ENCODE data around the gene DISC1.

DNA sequence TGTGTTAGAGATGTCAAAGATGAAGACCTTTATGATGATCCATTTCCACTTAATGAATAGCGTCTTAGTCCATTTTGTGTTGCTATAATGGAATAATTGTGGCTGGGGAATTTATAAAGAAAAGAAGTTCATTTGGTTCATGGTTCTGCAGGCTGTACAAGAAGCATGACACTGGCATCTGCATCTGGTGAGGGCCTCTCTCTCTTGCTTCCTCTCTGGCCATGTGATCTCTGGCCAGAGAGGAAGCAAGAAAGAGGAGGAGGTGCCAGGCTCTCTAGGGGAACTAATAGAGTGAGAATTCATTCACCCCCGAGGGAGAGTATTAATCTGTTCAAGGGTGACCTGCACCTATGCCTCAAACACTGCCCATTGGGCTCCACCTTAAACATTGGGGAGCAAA, 242.8 kb downstream of the DISC1 start:
- TF ChIP-seq, protein P1, sequence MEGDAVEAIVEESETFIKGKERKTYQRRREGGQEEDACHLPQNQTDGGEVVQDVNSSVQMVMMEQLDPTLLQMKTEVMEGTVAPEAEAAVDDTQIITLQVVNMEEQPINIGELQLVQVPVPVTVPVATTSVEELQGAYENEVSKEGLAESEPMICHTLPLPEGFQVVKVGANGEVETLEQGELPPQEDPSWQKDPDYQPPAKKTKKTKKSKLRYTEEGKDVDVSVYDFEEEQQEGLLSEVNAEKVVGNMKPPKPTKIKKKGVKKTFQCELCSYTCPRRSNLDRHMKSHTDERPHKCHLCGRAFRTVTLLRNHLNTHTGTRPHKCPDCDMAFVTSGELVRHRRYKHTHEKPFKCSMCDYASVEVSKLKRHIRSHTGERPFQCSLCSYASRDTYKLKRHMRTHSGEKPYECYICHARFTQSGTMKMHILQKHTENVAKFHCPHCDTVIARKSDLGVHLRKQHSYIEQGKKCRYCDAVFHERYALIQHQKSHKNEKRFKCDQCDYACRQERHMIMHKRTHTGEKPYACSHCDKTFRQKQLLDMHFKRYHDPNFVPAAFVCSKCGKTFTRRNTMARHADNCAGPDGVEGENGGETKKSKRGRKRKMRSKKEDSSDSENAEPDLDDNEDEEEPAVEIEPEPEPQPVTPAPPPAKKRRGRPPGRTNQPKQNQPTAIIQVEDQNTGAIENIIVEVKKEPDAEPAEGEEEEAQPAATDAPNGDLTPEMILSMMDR (IDR thresholded peaks at IDR 0.05), result no peak
- TF ChIP-seq, protein P2, sequence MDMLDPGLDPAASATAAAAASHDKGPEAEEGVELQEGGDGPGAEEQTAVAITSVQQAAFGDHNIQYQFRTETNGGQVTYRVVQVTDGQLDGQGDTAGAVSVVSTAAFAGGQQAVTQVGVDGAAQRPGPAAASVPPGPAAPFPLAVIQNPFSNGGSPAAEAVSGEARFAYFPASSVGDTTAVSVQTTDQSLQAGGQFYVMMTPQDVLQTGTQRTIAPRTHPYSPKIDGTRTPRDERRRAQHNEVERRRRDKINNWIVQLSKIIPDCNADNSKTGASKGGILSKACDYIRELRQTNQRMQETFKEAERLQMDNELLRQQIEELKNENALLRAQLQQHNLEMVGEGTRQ (IDR thresholded peaks at IDR 0.05; ENCODE audit: borderline replicate concordance, low read depth, low read length), result no peak
- TF ChIP-seq MXI1 (IDR thresholded peaks at IDR 0.05; ENCODE audit: low read depth, low read length), result no peak
- TF ChIP-seq FOSL2 (IDR thresholded peaks at IDR 0.05; ENCODE audit: borderline replicate concordance, low read depth), result no peak
- no peak for TF ChIP-seq EP300 (IDR thresholded peaks at IDR 0.05; ENCODE audit: borderline replicate concordance in 1 of 2, low read depth in 1 of 2, low read length in 1 of 2)
- no peak for TF ChIP-seq POLR2AphosphoS5 (IDR thresholded peaks at IDR 0.05; ENCODE audit: low read depth, low read length)
- no peak for TF ChIP-seq CHD2 (IDR thresholded peaks at IDR 0.05; ENCODE audit: low read length, partially characterized antibody)
- TF ChIP-seq, protein P3, sequence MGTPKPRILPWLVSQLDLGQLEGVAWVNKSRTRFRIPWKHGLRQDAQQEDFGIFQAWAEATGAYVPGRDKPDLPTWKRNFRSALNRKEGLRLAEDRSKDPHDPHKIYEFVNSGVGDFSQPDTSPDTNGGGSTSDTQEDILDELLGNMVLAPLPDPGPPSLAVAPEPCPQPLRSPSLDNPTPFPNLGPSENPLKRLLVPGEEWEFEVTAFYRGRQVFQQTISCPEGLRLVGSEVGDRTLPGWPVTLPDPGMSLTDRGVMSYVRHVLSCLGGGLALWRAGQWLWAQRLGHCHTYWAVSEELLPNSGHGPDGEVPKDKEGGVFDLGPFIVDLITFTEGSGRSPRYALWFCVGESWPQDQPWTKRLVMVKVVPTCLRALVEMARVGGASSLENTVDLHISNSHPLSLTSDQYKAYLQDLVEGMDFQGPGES (IDR thresholded peaks at IDR 0.05; ENCODE audit: low read depth, low read length), result no peak
- TF ChIP-seq, protein P4, sequence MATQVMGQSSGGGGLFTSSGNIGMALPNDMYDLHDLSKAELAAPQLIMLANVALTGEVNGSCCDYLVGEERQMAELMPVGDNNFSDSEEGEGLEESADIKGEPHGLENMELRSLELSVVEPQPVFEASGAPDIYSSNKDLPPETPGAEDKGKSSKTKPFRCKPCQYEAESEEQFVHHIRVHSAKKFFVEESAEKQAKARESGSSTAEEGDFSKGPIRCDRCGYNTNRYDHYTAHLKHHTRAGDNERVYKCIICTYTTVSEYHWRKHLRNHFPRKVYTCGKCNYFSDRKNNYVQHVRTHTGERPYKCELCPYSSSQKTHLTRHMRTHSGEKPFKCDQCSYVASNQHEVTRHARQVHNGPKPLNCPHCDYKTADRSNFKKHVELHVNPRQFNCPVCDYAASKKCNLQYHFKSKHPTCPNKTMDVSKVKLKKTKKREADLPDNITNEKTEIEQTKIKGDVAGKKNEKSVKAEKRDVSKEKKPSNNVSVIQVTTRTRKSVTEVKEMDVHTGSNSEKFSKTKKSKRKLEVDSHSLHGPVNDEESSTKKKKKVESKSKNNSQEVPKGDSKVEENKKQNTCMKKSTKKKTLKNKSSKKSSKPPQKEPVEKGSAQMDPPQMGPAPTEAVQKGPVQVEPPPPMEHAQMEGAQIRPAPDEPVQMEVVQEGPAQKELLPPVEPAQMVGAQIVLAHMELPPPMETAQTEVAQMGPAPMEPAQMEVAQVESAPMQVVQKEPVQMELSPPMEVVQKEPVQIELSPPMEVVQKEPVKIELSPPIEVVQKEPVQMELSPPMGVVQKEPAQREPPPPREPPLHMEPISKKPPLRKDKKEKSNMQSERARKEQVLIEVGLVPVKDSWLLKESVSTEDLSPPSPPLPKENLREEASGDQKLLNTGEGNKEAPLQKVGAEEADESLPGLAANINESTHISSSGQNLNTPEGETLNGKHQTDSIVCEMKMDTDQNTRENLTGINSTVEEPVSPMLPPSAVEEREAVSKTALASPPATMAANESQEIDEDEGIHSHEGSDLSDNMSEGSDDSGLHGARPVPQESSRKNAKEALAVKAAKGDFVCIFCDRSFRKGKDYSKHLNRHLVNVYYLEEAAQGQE (IDR thresholded peaks at IDR 0.05; ENCODE audit: low read depth, low read length), result no peak
- no peak for TF ChIP-seq EZH2phosphoT487 (IDR thresholded peaks at IDR 0.05; ENCODE audit: borderline replicate concordance, low read depth)
- no peak for TF ChIP-seq RXRA (IDR thresholded peaks at IDR 0.05; ENCODE audit: borderline replicate concordance, low read depth)
- TF ChIP-seq TAF1 (IDR thresholded peaks at IDR 0.05; ENCODE audit: borderline replicate concordance, low read depth, low read length), result no peak
- no peak for TF ChIP-seq JUND (IDR thresholded peaks at IDR 0.05)

All from SK-N-SH (cell line).